AG04450 (cell line): ENCODE data around the gene CHCHD2. TPM values are rescaled to one million over a fixed set of nuclear protein-coding genes. Genes with fewer than 3 reads are reported as not detected.

Experiments used
- CTCF ChIA-PET: fragments of 300-600, 350-600 bp; formaldehyde crosslinking; extraction: SDS; loops from one replicate; lab custom pipeline; 2022; ENCODE audit warnings: antibody characterized with exemption, inconsistent platforms; lab: Charles Lee
- POLR2A ChIA-PET: fragments of 350-600 bp; formaldehyde crosslinking; extraction: SDS; loops from one replicate; lab custom pipeline; 2021; ENCODE audit warnings: antibody characterized with exemption, inconsistent platforms; lab: Yijun Ruan, JAX
- DNase-seq: peaks from one replicate; pipeline ENCODE4 v3.0.0-alpha.2; 2011; ENCODE audit warnings: low read depth, low spot score
- H3K27ac ChIP-seq: one replicate; pipeline ENCODE4 v1.5.1; 2012; ENCODE audit warnings: low read depth, low read length, control low read depth
- H3K27me3 ChIP-seq: one replicate; pipeline ENCODE4 v1.6.0; 2012; ENCODE audit warnings: low read length; ENCODE audit not compliant: control insufficient read depth, insufficient read depth
- H3K4me3 ChIP-seq: 2 replicates; pipeline ENCODE4 v1.5.1; 2011; ENCODE audit warnings: mild to moderate bottlenecking, low read depth, low read length, control low read depth
- H3K9me3 ChIP-seq: 2 replicates; pipeline ENCODE4 v1.5.1; 2012; ENCODE audit warnings: low read length; ENCODE audit not compliant: control insufficient read depth, insufficient read depth
- CTCF ChIP-seq: IDR thresholded peaks from 2 replicates; pipeline ENCODE4 v1.5.1; 2011; ENCODE audit warnings: low read depth, low read length, control low read depth, inconsistent platforms
- polyA plus RNA-seq: library from polyadenylated mRNA; depleted of rRNA; stranded (reverse); fragments of >200 nt; gene quantifications from 2 replicates; pipeline ENCODE4 v1.2.3, GENCODE V29; 2011; rRNA removed
- small RNA-seq: library from RNA; depleted of rRNA; stranded (forward); fragments of <200 nt; gene quantifications from one replicate; pipeline ENCODE3, GENCODE V24; 2012; ENCODE audit warnings: low read depth; ENCODE audit not compliant: insufficient read length

Gene CHCHD2
- polyA plus RNA-seq, 1 experiment, result 310 TPM

GRCh38 chr7:56063500-56063881 lies 42.8 kb downstream of the CHCHD2 start:
- H3K9me3 ChIP-seq, result no peaks in the 10 kb centered on the region; the same call in 1 of the 2 replicates
- ChIA-PET POLR2A (interaction anchor here (1.1 to 2.9 kb wide), 4 partner anchors 12 to 30 kb away, joined by 3 to 41 read pairs (median 13); partner anchors contain the start of genes CCT6A and PSPH), CTCF (interaction anchor here (0.6 to 4.2 kb wide), 4 partner anchors 10 to 59 kb away, joined by 3 to 55 read pairs (median 8); no protein-coding TSS in a partner anchor)
- H3K27me3 ChIP-seq, result no peaks in the 10 kb centered on the region
- H3K4me3 ChIP-seq, result no peak overlapping the region
- no peak for TF ChIP-seq CTCF
- DNase-seq, result no peak
- H3K27ac ChIP-seq, result peak overlapping the region; percentile 82

DNA sequence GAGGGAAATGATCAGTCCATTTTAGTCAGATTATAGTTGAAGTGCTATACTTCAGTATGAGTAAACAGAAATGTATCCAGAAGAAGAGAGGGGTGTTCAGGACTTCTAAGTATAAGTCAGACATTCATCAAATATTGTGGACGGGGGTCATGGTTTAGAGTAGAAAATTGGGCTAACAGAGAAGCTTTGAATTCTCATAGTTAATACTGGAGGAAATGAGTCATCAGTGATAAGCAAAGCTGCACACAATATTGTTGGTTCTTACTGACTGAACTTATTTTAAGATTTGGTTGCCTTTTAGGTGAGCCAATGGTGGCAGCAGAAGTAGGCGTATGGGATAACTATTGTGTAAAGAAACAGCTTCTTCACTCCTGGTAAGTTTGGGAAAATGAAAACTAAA lies 43.9 kb downstream of the CHCHD2 start:
- TF ChIP-seq CTCF, result no peak
- Histone ChIP-seq H3K4me3 (no peak overlapping the region), H3K9me3 (no peaks in the 10 kb centered on the region; the same call in 1 of the 2 replicates), H3K27me3 (no peaks in the 10 kb centered on the region), H3K27ac (no peak overlapping the region)
- CTCF ChIA-PET, result interaction anchor here (0.8 to 4.2 kb wide), 4 partner anchors 11 to 58 kb away, joined by 3 to 55 read pairs (median 7); partner anchors contain the start of gene PHKG1
- POLR2A ChIA-PET, result interaction anchor here (1.6 to 2.9 kb wide), 2 partner anchors 11 to 29 kb away, joined by 4 to 22 read pairs; partner anchors contain the start of genes CCT6A and PSPH
- peak; percentile 44 for DNase-seq

DNA sequence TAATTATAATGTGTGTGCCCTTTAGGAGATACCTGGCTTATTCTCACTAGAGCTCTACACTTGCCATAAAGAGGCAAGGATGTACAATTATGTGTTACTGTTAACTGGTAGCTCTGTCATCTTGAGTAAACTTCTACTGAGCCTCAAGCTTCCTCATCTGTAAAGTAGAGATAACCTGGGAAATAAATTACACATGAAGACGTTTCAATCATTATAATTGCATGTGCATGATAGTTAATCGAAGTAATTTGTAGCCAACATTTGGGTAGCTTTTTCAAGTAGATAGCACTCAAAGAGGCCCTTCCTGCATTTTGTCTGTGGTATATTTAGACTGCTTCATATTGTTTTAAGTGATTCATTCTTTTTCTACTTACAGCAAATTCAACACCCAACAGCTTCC lies 52.3 kb downstream of the CHCHD2 start:
- Histone ChIP-seq H3K27me3 (no peaks in the 10 kb centered on the region), H3K4me3 (no peak overlapping the region), H3K9me3 (no peaks in the 10 kb centered on the region; the same call in 1 of the 2 replicates), H3K27ac (no peak overlapping the region)
- ChIA-PET POLR2A (interaction anchor here (1.5 kb wide), 1 partner anchor 10 kb away, joined by 5 read pairs; the partner anchor contains the start of gene SUMF2), CTCF (interaction anchor here (1.2 to 3.2 kb wide), 3 partner anchors 11 to 25 kb away, joined by 6 to 23 read pairs (median 14); partner anchors contain the start of gene SUMF2)
- no peak for TF ChIP-seq CTCF
- DNase-seq, result no peak

- no peak for DNase-seq
- Histone ChIP-seq H3K4me3 (no peak overlapping the region), H3K27me3 (no peaks in the 10 kb centered on the region), H3K9me3 (no peaks in the 10 kb centered on the region; the same call in 1 of the 2 replicates), H3K27ac (no peak overlapping the region)
- ChIA-PET CTCF (interaction anchor here (1.7 to 3.2 kb wide), 2 partner anchors 12 to 21 kb away, joined by 14 to 23 read pairs; partner anchors contain the start of gene SUMF2), POLR2A (interaction anchor here (1.5 kb wide), 1 partner anchor 11 kb away, joined by 5 read pairs; the partner anchor contains the start of gene SUMF2)
- TF ChIP-seq CTCF, result no peak
Measured at GRCh38 chr7:56053379-56053778, 52.9 kb downstream of the CHCHD2 start.

Small RNA genes lying within 50 kb of the gene (small RNA-seq; reads per million reads assigned to genes)
- gene SNORA15 (1.1 reads per million), gene SNORA22B (not detected)

Other genes starting within 250 kb of the CHCHD2 start
- not detected in 2 replicates for gene SEPTIN14, start 243.7 kb downstream of the CHCHD2 start, polyA plus RNA-seq
- gene ZNF713, start 219.0 kb downstream of the CHCHD2 start, polyA plus RNA-seq, result 2.7 and 3.1 TPM in 2 replicates
- 13.1 and 14.9 TPM in 2 replicates for gene MRPS17, start 154.6 kb downstream of the CHCHD2 start, polyA plus RNA-seq
- gene NIPSNAP2, start 141.9 kb downstream of the CHCHD2 start, polyA plus RNA-seq, result 61.9 and 90.6 TPM in 2 replicates
- 66.0 and 66.4 TPM in 2 replicates for gene PSPH, start 55.0 kb downstream of the CHCHD2 start, polyA plus RNA-seq
- gene CCT6A, start 54.7 kb downstream of the CHCHD2 start, polyA plus RNA-seq, result 214 and 302 TPM in 2 replicates
- gene SUMF2, start 42.2 kb downstream of the CHCHD2 start, polyA plus RNA-seq, result 95.4 and 102 TPM in 2 replicates
- gene PHKG1, start 13.5 kb downstream of the CHCHD2 start, polyA plus RNA-seq, result 0.20 and 0.26 TPM in 2 replicates
- not detected in 2 replicates for gene NUPR2, start 9.9 kb upstream of the CHCHD2 start, polyA plus RNA-seq